COLO829 (cell line): Measurements from ENCODE around the gene XXYLT1.
"Not testable (repeated sequence)": the region's sequence is repeated elsewhere in the genome, so short reads cannot be mapped to it uniquely, and the experiment has no call there.

Source experiments
- DNase-seq: peaks from one replicate; pipeline ENCODE4 v3.0.0; 2012; ENCODE audit warnings: low spot score

The XXYLT1 gene

DNA sequence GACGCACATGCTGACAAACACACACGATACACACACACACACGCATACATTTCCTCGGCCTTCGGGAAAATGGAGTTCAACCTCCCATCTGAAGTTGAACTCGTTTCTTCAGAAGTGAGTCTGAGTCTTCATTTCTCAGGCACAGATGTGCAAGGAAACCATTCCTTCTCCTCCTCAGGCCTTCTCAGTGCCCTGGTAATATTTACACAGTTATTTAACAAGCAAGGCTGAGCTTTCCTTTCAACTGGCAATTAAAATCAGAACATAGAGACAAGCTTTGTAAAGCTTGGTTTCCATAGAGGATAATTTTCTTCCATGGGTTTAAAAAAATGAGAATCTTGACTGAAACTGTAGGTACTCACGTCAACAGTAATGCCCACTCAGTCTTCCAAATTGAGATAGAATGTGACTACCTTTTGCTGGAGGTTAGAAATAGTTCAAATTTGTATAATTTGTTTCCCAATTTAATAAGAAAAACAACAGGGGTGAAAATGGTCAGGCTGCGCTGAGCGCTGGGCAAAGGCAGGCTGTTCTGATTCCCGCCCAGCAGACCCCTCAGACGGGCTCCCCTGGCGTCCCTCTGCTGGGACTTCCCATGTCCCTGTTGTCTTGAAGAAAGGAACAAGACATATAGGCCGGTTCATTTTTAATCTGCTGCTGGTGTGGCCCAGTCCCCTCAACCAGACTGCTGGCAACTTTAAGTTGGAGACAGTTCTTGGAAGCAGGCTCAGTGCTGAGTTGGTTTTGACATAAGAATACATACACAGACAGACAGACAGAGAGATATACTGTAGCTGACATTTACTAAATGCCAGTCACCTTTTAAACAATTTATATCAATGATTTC lies 174.3 kb downstream of the XXYLT1 start:
- DNase-seq: no peak

DNA sequence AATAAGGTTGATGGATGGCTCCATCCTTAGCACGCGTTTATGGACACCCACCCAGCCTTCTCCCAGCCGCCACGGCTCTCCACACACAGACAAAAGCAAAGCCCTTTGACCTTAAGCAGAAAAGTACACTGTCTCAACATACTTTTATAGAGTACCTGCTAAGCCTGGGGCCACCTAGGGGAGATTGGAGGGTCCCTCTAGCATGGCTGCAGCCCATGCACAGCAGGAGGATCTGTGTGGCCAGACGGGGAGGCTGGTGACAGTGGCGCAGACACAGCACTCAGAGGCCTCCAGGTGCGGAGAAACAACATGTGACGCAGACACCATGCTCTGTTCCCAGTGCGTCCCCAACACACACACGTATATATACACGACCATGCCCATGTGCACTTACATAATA lies 174.9 kb downstream of the XXYLT1 start:
- DNase-seq: no peak

DNA sequence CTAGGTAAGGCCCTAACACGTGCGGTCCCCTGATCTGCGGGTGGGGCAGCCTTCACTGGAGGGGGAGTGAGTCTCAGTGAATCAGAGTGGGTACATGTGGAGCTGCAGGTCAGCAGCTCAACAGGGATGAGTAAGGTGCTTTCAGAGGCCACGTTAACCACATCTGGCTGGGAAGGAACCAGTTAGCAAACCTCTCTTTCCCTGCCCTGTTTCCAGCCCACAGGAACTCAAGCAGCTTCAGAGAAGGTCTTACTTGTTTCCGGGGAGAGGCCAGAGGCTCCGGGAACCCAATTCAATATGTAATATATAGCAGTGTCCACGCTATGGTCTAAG lies 175.3 kb downstream of the XXYLT1 start:
- no peak for DNase-seq

DNA sequence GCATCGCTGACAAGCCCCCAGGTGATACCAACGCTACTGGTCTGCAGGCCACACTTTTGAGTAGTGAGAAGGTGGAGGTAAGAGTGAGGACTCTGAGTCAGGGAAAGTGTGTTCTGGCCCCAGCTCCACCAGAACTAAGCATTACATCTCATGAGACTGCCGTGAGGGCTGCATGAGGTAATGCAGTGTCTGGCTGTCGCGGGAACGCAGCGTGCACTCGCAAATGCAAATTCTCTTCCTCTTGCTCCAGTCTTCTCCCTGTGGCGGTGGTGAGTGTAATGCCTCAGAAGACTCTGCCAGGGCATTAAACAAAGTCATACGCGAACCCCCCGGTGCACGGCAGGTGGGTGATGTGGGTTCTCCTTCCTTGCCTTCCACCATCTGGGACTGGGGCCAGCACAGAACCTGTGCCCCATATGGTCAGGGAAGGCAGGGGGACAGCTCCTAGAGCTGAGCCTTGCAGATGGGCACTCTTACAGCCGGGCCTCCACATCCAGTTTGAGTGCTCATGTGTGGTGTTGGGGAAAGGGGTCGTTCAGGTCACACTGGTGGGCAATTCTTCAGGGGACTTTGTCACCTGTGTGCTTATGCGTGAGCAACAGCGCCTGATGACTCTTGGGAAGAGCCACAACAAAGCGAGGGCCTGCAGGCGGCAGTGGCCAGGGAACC lies 175.8 kb downstream of the XXYLT1 start:
- no peak for DNase-seq

DNA sequence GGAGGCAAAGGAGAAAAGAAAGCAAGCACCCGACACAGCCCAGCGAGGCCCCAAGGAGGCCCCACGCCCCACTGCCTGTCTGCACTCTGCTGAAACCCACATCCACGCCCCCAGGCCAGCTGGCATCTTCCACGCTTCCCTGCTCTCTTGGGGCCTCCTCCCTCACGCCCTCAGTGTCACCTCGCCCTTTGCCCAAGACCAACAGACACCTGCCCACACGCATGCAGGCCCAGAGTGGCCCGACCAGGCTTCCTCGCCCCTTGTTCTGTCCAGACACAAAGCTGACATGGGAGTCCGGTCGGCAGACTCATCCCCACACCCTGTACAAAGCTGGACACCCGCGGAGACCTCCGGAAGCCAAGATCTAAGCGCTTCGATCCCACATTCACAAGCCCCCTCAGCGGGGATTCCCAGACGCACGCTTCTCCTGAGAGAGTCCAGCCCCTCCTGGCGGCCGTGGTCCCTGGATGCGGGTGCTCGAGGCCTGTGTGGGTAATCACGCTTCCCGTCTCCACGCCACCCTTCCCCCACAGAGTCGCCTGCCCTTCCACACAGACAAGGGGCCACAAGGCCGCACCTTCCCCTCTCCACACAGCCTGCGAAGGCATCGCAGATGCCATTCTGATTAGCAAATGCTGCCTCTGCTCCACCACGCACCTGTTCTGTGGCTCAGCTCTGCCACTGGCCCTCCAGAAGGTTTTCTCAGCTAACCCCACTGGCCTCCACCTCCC lies 176.6 kb downstream of the XXYLT1 start:
- no peak for DNase-seq

DNA sequence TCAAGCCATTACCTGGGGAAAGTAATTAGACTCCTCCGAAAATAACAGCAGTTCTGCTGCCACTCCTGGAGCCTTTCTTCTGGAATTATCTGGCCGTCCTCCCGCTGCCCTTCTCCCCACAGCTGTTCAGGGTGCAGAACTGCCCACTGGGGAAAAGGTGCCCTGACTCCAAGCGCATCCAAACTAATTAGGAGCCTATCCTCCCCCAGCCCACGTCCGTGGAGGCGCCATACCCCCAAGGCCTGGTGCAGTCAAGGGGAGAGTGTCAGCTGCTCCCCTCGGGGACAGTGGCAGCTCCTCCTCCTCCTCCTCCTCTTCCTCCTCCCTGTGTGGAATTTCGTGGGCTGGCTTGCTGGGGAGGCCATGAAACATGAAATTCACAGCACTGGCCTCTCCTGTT lies 177.2 kb downstream of the XXYLT1 start:
- no peak for DNase-seq

DNA sequence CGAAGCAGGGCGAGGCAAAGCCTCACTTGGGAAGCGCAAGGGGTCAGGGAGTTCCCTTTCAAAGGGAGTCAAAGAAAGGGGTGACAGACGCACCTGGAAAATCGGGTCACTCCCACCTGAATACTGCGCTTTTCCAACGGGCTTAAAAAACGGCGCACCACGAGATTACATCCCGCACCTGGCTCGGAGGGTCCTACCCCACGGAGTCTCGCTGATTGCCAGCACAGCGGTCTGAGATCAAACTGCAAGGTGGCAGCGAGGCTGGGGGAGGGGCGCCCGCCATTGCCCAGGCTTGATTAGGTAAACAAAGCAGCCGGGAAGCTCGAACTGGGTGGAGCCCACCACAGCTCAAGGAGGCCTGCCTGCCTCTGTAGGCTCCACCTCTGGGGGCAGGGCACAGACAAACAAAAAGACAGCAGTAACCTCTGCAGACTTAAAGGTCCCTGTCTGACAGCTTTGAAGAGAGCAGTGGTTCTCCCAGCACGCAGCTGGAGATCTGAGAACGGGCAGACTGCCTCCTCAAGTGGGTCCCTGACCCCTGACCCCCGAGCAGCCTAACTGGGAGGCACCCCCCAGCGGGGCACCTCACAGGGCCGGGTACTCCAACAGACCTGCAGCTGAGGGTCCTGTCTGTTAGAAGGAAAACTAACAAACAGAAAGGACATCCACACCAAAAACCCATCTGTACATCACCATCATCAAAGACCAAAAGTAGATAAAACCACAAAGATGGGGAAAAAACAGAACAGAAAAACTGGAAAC lies 182.9 kb downstream of the XXYLT1 start:
- not testable (repeated sequence) for DNase-seq

DNA sequence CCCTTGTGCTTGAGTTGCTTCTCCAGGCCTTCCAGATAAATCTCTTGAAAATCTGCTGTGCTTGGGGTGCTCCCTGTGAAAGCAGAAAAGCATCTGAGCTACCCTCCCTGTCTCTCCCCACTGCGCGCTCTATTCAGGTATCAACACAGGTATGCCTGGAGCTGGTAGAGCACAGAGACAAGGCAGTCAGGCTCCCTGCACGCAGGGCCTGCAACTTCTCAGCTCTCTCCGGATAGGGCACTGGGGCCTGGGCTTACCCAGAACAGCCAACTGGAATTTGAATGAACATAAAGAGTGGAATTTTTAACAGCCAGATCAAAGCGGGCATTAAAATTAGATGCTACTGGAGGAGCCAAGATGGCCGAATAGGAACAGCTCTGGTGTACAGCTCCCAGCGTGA lies 183.6 kb downstream of the XXYLT1 start:
- DNase-seq: no peak

DNA sequence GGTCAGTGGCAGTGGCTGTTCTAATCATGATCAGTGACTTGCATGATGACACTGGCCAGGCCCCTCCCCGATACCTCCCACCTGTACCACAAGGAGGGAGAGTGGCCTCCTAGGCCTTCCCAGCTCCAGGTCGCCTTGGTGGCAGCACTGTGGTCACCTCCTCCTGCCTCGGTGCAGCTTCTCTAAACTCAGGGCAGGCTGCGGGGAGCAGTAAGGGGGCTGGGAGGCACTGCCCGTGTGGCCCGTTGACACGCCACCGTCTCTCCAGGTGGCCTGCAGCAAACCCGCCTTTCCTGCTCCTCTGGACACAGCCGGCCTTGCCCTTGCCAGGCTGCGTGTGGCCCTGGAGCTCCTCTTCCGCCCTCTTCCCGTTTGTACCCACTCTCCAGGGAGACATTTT lies 184.1 kb downstream of the XXYLT1 start:
- DNase-seq: no peak

DNA sequence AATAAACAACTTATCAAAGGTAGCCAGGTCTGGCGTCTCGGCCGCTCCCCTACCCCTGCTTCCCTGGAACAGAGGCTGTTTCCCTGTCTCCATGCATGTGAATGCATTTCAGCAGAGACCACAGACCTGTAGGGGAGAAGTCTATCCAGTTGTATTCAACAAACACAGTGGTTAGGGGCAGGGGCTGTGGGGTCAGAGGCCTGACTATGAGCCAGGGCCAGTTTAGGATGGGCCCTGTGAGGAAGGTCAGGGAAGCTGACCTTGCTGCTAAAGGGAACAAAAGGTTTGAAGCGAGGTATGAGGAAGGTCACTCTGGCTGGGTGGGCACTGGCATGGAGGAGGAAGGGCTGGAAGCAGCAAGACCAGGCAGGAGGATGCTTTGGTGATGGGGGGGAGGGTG lies 184.6 kb downstream of the XXYLT1 start:
- no peak for DNase-seq

DNA sequence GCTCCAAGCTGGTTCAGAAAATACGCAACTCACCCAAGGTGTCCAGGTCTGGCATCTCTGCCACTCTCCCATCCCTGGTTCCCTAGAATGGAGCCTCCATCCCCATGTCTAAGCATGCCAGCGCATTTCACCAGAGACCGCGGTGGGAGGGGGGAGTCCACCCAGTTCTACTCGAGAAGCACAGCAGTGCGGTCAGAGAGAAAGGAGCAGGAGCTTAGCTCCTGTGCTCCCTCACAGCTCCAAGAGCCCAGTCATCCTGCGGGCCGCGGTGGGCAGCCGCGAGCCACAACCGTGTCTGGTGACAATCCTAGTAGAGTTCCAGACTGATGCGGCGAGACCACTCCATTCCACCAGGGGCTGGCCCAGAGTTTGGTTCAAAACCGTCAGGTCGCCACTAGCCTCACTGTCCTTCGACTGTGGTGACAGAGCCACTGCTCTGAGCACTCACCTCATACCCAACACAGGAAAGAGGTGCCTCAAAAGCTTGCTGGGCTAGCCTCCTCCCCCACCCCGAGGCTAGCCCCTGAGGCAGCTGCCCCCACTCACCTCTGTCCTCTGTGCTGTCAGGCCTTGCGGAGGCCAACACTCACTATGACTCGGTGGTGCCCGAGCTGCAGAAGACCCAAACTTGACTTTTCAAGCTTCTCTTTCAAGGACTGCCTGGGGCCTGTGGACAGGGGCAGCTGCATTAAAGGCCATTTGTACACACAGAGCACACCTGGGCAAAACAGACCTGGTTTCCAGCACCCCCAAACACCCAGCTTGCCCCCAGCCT lies 185.4 kb downstream of the XXYLT1 start:
- DNase-seq: no peak

DNA sequence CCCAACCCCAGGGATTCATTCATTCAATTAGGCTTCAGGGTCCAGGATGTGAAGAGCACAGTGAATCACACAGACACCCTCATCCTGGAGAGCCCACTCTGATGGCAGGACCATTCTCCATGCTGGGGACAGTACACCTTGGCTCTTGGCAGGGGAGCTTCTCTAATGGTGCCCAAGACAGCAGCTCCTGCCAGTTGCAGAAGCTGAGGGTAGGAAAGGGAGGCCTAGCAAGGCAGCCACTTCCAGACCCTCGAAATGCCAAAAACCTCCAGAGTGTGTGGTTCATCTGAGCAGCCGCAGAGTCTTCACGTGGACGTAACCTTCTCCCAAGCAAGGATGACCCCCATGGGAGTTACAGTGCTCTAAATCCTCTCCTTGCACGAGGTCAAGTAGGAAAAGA lies 186.2 kb downstream of the XXYLT1 start:
- no peak for DNase-seq

DNA sequence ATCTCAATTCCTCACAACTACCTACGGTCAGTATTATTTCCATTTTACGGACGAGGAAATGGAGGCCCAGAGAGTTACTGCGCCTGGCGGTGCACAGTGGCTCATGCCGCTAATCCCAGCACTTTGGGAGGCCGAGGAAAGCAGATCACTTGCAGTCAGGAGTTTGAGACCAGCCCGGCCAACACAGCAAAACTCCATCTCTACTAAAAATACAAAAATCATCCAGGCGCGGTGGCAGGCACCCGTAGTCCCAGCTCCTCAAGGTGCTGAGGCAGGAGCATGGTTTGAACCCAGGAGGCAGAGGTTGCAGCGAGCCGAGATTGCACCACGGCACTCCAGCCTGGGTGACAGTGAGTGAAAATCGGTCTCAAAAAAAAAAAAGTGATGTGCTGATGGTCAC lies 187.3 kb downstream of the XXYLT1 start:
- no peak for DNase-seq

DNA sequence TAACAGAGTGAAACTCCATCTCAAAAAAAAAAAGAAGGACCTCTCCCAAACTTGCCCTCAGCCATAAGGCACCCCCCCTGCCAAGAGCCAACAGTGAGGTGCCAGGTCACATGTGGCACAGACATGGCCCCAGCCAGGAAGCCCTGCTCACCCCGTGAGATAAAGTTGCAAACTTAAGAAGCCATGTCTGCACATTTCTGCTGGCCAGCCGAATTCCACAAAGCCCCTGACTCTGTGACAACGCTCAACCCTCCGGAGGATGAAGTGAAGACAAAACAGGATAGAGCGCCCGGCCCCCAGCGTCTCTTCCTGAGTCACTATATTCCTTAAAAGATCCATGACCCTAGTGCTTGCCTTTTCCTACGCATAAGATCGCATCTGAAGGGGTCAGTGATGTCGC lies 188.1 kb downstream of the XXYLT1 start:
- no peak for DNase-seq

DNA sequence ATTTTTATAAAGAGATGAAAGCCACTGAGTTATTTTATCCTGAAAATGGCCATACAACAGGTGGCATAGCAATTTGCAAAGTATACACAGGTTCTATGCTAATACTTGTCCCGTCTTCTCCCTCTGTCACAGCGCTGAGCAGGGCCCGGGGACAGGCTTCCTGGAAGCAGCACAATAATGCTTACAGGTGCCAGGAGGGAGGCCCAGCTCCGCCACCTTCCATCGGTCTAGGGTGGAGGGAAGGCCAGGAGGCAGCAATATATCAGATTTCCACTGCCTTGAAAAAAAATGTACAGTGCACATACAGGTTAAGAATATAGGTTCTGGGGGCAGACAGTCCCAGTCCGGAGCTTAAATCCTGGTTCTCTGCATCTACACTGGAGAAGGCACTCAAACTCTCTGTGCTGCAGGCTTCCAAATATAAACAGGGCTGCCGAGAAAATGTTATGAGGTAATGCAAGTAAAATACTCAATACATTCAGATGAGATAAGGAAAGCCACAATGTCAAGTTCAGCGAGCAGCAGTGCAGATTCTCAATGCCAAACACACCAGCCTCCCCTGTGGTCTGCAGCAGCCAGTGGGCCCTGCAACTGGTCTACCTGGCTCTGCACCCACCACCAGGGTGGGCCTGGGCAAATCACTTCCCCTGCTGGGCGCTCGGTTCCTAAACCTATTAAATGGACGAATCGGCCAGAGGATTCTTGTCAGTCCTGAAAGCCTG lies 189.6 kb downstream of the XXYLT1 start:
- DNase-seq: no peak

DNA sequence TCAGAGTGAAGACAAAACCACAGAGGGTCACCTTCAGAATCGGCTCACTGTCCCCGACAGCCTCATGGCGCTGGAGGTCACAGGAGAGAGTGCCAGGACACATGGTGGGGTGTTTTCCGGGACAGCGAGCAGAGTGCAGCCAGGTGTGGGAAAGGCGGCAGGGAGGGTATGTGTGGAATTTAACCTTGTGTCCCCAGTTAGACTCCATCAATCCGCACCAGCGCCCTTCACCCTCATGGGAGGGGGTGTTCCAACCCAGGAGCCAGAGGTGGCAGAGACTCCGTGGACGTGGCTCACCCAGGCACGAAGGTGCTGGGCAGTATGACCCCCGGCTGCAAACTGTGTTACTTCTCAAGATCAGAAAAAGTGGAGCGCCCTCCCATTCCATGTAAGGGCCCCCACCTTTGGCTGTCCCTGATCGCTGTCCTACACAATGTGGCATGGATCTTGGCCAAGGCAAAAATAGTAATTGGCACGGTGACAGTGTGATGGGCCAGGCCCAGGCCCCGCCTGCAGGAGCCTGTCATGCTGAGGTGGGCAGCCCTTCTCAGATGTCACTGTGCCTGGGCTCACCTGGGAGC lies 190.3 kb downstream of the XXYLT1 start:
- DNase-seq: no peak

DNA sequence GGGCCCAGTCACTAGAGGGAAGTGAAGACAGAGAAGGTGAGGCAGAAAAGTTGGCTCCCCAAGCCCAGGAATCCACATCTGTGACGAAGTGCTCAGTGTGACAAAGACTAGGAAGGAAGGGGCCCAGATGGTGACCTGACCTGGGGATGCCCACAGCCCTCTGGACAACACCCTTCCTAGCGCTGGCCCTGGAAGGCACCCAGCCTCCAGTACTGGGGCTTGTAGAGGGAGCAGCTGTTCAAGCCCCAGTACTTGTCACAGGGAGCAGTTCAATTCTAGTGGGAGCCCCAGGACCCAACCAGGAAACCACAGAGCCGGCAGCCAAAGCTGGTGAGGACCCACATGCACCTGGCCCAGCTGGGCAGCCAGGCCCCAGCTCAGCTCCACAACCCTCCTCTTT lies 190.8 kb downstream of the XXYLT1 start:
- DNase-seq: no peak

DNA sequence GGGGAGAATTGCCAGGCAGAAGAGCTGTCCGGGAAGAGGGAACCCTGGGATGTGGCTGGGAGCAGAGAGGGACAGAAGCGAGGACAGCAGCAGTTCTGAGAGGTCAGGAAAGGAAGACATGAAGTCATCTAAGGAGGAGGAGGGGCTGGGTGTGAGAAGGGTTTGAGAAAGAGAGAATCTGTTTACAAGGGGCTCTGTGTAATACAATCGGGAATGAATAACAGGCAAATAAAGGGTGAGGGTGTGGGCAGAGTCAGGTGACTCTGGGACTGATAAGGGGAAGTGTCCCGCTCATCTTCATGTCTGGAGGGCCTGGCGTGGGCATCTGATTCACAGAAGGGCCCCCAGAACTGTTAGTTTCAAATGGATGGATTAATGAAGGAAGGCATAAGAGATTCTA lies 191.3 kb downstream of the XXYLT1 start:
- peak; percentile 83 for DNase-seq

DNA sequence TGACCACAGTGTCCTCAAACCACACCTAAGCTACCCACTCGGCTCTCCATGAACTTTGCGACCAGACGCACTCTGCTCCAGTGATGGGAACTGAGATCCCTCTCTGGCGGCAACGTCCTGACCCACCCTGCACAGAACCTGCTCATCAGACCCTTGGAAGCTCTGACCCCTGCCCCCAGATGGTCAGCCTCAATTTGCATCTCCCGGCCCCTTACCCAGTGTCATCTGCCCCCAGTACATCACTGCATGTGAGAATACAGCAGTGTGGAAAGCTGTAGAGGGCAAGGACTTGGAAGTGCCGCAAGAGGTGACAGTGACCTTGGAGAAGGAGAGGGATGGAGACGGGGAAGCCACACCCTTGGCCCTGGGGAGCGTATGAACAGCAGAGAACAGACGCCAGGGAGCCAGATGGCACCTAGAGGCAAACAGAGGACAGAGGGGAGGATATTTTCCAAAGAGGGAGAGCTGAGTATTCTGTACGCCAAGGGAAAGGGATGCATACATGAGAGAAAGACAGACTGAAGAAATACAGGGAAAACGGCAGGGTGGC lies 192.0 kb downstream of the XXYLT1 start:
- no peak for DNase-seq
